AG10803 (cell line): ENCODE measurements around the gene TNP2.
"Not testable (repeated sequence)": the region's sequence is repeated elsewhere in the genome, so short reads cannot be mapped to it uniquely, and the experiment has no call there.

Experiments used
- DNase-seq: peaks from one replicate; pipeline ENCODE4 v3.0.0; 2010; ENCODE audit warnings: low read depth
- H3K4me3 ChIP-seq: 2 replicates; pipeline ENCODE4 v1.5.1; 2011; ENCODE audit warnings: mild to moderate bottlenecking, low read length, control low read depth
- CTCF ChIP-seq: conservative IDR thresholded peaks from 2 replicates; pipeline ENCODE4 v1.5.1; 2011; ENCODE audit warnings: mild to moderate bottlenecking, low read length, control low read depth, inconsistent platforms

Gene TNP2

GRCh38 chr16:11299865-11300559 is 30.9 kb upstream of the TNP2 start:
- no peak for DNase-seq
- TF ChIP-seq CTCF = no peak
- H3K4me3 ChIP-seq = no peak overlapping the region

GRCh38 chr16:11298950-11299547 is 29.9 kb upstream of the TNP2 start:
- not testable (repeated sequence) for H3K4me3 ChIP-seq, DNase-seq

- H3K4me3 ChIP-seq = no peak overlapping the region
- no peak for DNase-seq
- TF ChIP-seq CTCF = no peak
These were observed 29.2 kb upstream of the TNP2 start for GRCh38 chr16:11298143-11298900.

- H3K4me3 ChIP-seq = peak overlapping the region; percentile 17
- TF ChIP-seq CTCF = no peak
- DNase-seq = peak; percentile 68
These were observed 28.5 kb upstream of the TNP2 start for GRCh38 chr16:11297492-11298142.

GRCh38 chr16:11296706-11297491 is 27.8 kb upstream of the TNP2 start:
- no peak overlapping the region; the same call in 1 of the 2 replicates for H3K4me3 ChIP-seq
- no peak for DNase-seq
- no peak for TF ChIP-seq CTCF

GRCh38 chr16:11296351-11296705 is 27.2 kb upstream of the TNP2 start:
- TF ChIP-seq CTCF = no peak
- no peak overlapping the region for H3K4me3 ChIP-seq
- no peak for DNase-seq

GRCh38 chr16:11295672-11296071 is 26.5 kb upstream of the TNP2 start:
- TF ChIP-seq CTCF = no peak
- no peak for DNase-seq
- no peak overlapping the region for H3K4me3 ChIP-seq
